Keratinocyte (primary cell): ENCODE results near the gene GNAS-AS1. TPM values are rescaled to one million over a fixed set of nuclear protein-coding genes. Genes with fewer than 3 reads are reported as not detected.

ENCODE experiments used
- DNase-seq: peaks from one replicate; pipeline ENCODE4 v3.0.0-alpha.2; 2011; ENCODE audit warnings: low read depth, missing footprints, low spot score
- FAIRE-seq: peaks from 2 replicates; lab custom pipeline; 2011; peaks lifted over from hg19 to GRCh38; lab: Jason Lieb, UNC
- H2AFZ ChIP-seq: 2 replicates; pipeline ENCODE4 v1.6.0; 2012; ENCODE audit warnings: low read length, control low read depth, inconsistent platforms; ENCODE audit not compliant: control insufficient read depth
- H3K27ac ChIP-seq: 2 replicates; pipeline ENCODE4 v1.5.1; 2011; ENCODE audit warnings: low read length; ENCODE audit not compliant: control insufficient read depth, insufficient read depth
- H3K27me3 ChIP-seq: 3 replicates; pipeline ENCODE4 v1.6.0; 2011; ENCODE audit warnings: low read length; ENCODE audit not compliant: control insufficient read depth, insufficient read depth; ENCODE audit errors: extremely low read depth
- H3K36me3 ChIP-seq, 2 experiments: 2 replicates in 1 of 2; 3 replicates in 1 of 2; pipeline ENCODE4 v1.5.1; 2011; ENCODE audit warnings: low read length in 2 of 2, mild to moderate bottlenecking in 1 of 2; ENCODE audit not compliant: control insufficient read depth in 2 of 2, insufficient read depth in 2 of 2; ENCODE audit errors: extremely low read depth in 1 of 2
- H3K4me1 ChIP-seq: 3 replicates; pipeline ENCODE4 v1.5.1; 2011; ENCODE audit warnings: low read length; ENCODE audit not compliant: control insufficient read depth, insufficient read depth; ENCODE audit errors: extremely low read depth
- H3K4me2 ChIP-seq: 3 replicates; pipeline ENCODE4 v1.6.0; 2011; ENCODE audit warnings: low read depth, low read length; ENCODE audit not compliant: control insufficient read depth, insufficient read depth; ENCODE audit errors: extremely low read depth
- H3K4me3 ChIP-seq, 3 experiments: fragments of 200-600 bp in 1 of 3; sonication (generic) in 1 of 3; 2 replicates in 2 of 3; 3 replicates in 1 of 3; pipeline ENCODE4 v1.5.1; 2011 to 2016; ENCODE audit warnings: low read length in 3 of 3, mild to moderate bottlenecking in 3 of 3, control low read depth in 2 of 3, inconsistent platforms in 1 of 3, low read depth in 1 of 3, mixed read lengths in 1 of 3, mixed run types in 1 of 3, moderate library complexity in 1 of 3; ENCODE audit not compliant: control insufficient read depth in 2 of 3, insufficient read depth in 2 of 3; ENCODE audit errors: extremely low read depth in 1 of 3
- H3K79me2 ChIP-seq: 2 replicates; pipeline ENCODE4 v1.6.0; 2012; ENCODE audit warnings: low read length; ENCODE audit not compliant: control insufficient read depth, insufficient read depth
- H3K9ac ChIP-seq: 3 replicates; pipeline ENCODE4 v1.6.0; 2011; ENCODE audit warnings: low read length; ENCODE audit not compliant: control insufficient read depth, insufficient read depth; ENCODE audit errors: extremely low read depth
- H3K9me1 ChIP-seq: 3 replicates; pipeline ENCODE4 v1.6.0; 2011; ENCODE audit warnings: low read length; ENCODE audit not compliant: control insufficient read depth, insufficient read depth; ENCODE audit errors: extremely low read depth
- H3K9me3 ChIP-seq: 2 replicates; pipeline ENCODE4 v1.5.1; 2012; ENCODE audit warnings: low read depth, low read length; ENCODE audit not compliant: control insufficient read depth
- H4K20me1 ChIP-seq: 3 replicates; pipeline ENCODE4 v1.6.0; 2011; ENCODE audit warnings: low read length; ENCODE audit not compliant: control insufficient read depth, insufficient read depth; ENCODE audit errors: extremely low read depth
- CTCF ChIP-seq, 3 experiments: IDR thresholded peaks in 1 of 3; conservative IDR thresholded peaks in 1 of 3; optimal IDR thresholded peaks in 1 of 3; 2 replicates in 2 of 3; 3 replicates in 1 of 3; pipeline versions ENCODE3 to v1.5.1; 2011; ENCODE audit warnings: low read length in 3 of 3, mild to moderate bottlenecking in 3 of 3, moderate library complexity in 2 of 3, control low read depth in 1 of 3, inconsistent platforms in 1 of 3; ENCODE audit not compliant: insufficient read depth in 2 of 3; ENCODE audit errors: extremely low read depth in 1 of 3
- EZH2 ChIP-seq: IDR thresholded peaks from one replicate; pipeline ENCODE4 v1.6.1; 2012; ENCODE audit warnings: inconsistent platforms, mild to moderate bottlenecking, low read length, moderate library complexity
- dilution Hi-C: fragments of 300-500 bp; cut with MboI; formaldehyde crosslinking; loops from one replicate; pipeline ENCODE4 v1.7.0; 2020; ENCODE audit warnings: low sequenced_read_pairs; ENCODE audit not compliant: extremely low pct_ligation_motif_present
- polyA plus RNA-seq, 5 experiments: library from polyadenylated mRNA; depleted of rRNA in 3 of 5; stranded (reverse) in 3 of 5; stranded (forward) in 1 of 5; unstranded in 1 of 5; fragments of >200 nt; gene quantifications; 1 replicate in 1 of 5; 2 replicates in 3 of 5; 3 replicates in 1 of 5; pipeline versions ENCODE4 v1.2.1 to v1.2.3, GENCODE V29; 2011 to 2012; ENCODE audit warnings: missing spikeins in 2 of 5, low read depth in 1 of 5, low replicate concordance in 1 of 5

Gene GNAS-AS1
- polyA plus RNA-seq, 1 donor (not counting 4 experiments of a cell fraction or from before 2014, with no cell fraction given) = 0.31 TPM

DNA sequence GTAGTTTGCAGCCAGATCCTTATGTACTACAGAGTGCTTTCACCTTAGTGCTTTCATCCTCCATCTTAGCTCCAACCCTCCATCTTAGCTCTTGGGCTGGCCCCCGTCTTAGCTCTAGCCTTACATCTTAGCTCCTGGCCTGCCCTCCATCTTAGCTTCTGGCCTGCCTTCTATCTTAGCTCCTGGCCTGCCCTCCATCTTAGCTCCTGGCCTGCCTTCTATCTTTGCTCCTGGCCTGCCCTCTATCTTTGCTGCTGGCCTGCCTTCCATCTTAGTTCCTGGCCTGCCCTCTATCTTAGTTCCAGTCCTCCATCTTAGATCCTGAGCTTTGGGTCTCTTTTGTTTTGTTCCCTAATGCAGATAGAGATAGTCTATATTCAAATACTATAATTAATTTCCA, 23.8 kb upstream of the GNAS-AS1 start:
- DNase-seq (no peak), FAIRE-seq (no peak)
- TF ChIP-seq CTCF (optimal IDR thresholded peaks at IDR 0.05 in 1 of 3, IDR thresholded peaks at IDR 0.05 in 1 of 3, conservative IDR thresholded peaks at IDR 0.05 in 1 of 3; ENCODE audit: extremely low read depth in 1 of 3, insufficient read depth in 2 of 3, low read length in 3 of 3) = no peak
- TF ChIP-seq EZH2 = no peak
- Histone ChIP-seq H3K4me2 (no peak overlapping the region), H3K9ac (no peak overlapping the region), H3K36me3 (no peaks in the 10 kb centered on the region), H4K20me1 (no peaks in the 10 kb centered on the region), H3K4me3 (no peak overlapping the region), H3K9me3 (no peaks in the 10 kb centered on the region), H3K27ac (no peak overlapping the region), H3K4me1 (no peaks in the 10 kb centered on the region), H2AFZ (no peak overlapping the region), H3K9me1 (no peaks in the 10 kb centered on the region), H3K79me2 (no peaks in the 10 kb centered on the region), H3K27me3 (peaks cover 2% of the 10 kb centered on the region)
- dilution Hi-C loops = loop anchor here (25.0 kb wide), 1 partner anchor 338 kb away; no protein-coding TSS in a partner anchor

GRCh38 chr20:58871533-58872102, 20.9 kb upstream of the GNAS-AS1 start:
- Histone ChIP-seq H3K79me2 (no peaks in the 10 kb centered on the region), H3K4me2 (no peak overlapping the region), H3K9me3 (no peaks in the 10 kb centered on the region), H3K27ac (no peak overlapping the region), H3K27me3 (no peaks in the 10 kb centered on the region), H3K36me3 (no peaks in the 10 kb centered on the region), H3K4me1 (no peaks in the 10 kb centered on the region), H3K9me1 (no peaks in the 10 kb centered on the region), H3K9ac (no peak overlapping the region), H4K20me1 (no peaks in the 10 kb centered on the region), H2AFZ (no peak overlapping the region), H3K4me3 (no peak overlapping the region)
- TF ChIP-seq EZH2 (no peak), CTCF (optimal IDR thresholded peaks at IDR 0.05 in 1 of 3, IDR thresholded peaks at IDR 0.05 in 1 of 3, conservative IDR thresholded peaks at IDR 0.05 in 1 of 3; ENCODE audit: extremely low read depth in 1 of 3, insufficient read depth in 2 of 3, low read length in 3 of 3) (no peak)
- dilution Hi-C loops = loop anchor here (25.0 kb wide), 1 partner anchor 341 kb away; no protein-coding TSS in a partner anchor
- FAIRE-seq (no peak), DNase-seq (no peak)
